Tibial nerve (tissue), 4 donors: ENCODE results near the gene CNOT11. TPM values are rescaled to one million over a fixed set of nuclear protein-coding genes. Genes with fewer than 3 reads are reported as not detected.
A peak's percentile ranks its signal among the peaks of the same experiment; 100 is the strongest.

Source experiments
- DNase-seq, 2 donors: peaks; one replicate each; pipeline ENCODE4 v3.0.0-alpha.2; 2019; ENCODE audit warnings: low spot score in 2 of 2
- H3K27ac ChIP-seq, 4 donors: fragments of 200-600 bp; sonication (generic) in 3 of 4; one replicate each; pipeline ENCODE4 v1.5.1; 2017 to 2019; ENCODE audit warnings: mild to moderate bottlenecking in 1 of 4
- H3K27me3 ChIP-seq, 2 donors: fragments of 200-600 bp; sonication (generic) in 1 of 2; one replicate each; pipeline versions ENCODE4 v1.5.1 to v1.6.0; 2017 to 2019
- H3K36me3 ChIP-seq, 3 donors: fragments of 200-600 bp; sonication (generic); one replicate each; pipeline ENCODE4 v1.5.1; 2018 to 2019
- H3K4me1 ChIP-seq, 4 donors: fragments of 200-600 bp; sonication (generic) in 3 of 4; one replicate each; pipeline ENCODE4 v1.5.1; 2017 to 2019
- H3K4me3 ChIP-seq, 4 donors: fragments of 200-600 bp; sonication (generic) in 3 of 4; one replicate each; pipeline ENCODE4 v1.5.1; 2017 to 2019; ENCODE audit warnings: mild to moderate bottlenecking in 1 of 4, moderate library complexity in 1 of 4
- H3K9me3 ChIP-seq, 4 donors: fragments of 200-600 bp; sonication (generic) in 3 of 4; one replicate each; pipeline ENCODE4 v1.5.1; 2017 to 2019
- EP300 ChIP-seq, 2 donors: sonication (generic); formaldehyde crosslinking; IDR thresholded peaks; one replicate each; pipeline ENCODE4 v1.6.1; 2017; ENCODE audit warnings: antibody characterized with exemption in 2 of 2, mild to moderate bottlenecking in 1 of 2
- POLR2A ChIP-seq, 2 donors: fragments of 450-650 bp; IDR thresholded peaks; one replicate each; pipeline ENCODE4 v1.6.1; 2017; ENCODE audit warnings: antibody characterized with exemption in 2 of 2, mild to moderate bottlenecking in 2 of 2, moderate library complexity in 2 of 2
- WGBS, 2 donors: methylation state at CpG; one replicate each; pipeline ENCODE4 v1.1.5; 2018; 5-methylcytosine and 5-hydroxymethylcytosine counted together
- total RNA-seq, 4 donors: library from RNA; depleted of rRNA; stranded (reverse); fragments of >200 nt; gene quantifications; one replicate each; pipeline ENCODE4 v1.1.0, GENCODE V29; 2016
- TF ChIP-seq, protein P1 (sequence below), 5 experiments: fragments of 200-600 bp in 3 of 5; fragments of 450-650 bp in 2 of 5; sonication (generic) in 3 of 5; IDR thresholded peaks; one replicate each; pipeline ENCODE4 v1.5.1; 2016 to 2019; ENCODE audit warnings: antibody characterized with exemption in 5 of 5, mild to moderate bottlenecking in 3 of 5, moderate library complexity in 2 of 5

Gene CNOT11
- 10 to 100 TPM; 17.5 to 29.9 (median 19.6) TPM for total RNA-seq

DNA sequence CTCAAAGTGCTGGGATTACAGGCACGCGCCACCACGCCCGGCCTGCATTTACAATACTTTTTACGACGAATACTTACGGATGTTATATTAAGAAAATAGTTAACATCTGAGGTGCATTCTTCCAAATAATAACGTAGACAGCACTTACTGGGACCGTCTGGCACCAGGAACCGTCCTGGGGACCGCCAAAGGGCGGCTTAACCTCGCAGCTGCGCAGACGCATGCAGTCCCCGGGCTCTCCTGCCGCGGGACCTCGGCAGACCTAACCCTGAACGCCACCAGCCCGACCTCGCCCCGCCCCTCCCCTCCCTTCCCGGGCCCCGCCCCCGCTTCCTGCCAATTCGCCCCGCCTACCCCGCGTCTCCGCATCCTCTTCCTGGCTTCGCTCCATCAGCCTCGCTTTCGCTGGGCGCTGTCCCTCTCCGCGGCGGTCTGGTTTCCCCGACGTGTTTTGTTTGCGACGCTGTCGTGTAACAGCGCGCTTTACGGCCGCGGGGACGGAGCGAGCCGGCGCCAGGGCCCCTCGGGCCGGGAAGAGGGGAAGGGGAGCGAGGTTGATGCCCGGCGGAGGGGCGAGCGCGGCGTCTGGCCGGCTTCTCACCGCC, at the start of gene CNOT11:
CNOT11 (plus strand) TSS at position 479 of the 605 bp plus-strand sequence; CDS start at position 558, 79 bp downstream.
- DNase-seq = peak; percentile 99 to 100
- no peaks in the 10 kb centered on the region for H3K27me3 ChIP-seq
- no peaks in the 10 kb centered on the region for H3K9me3 ChIP-seq
- TF ChIP-seq EP300 (IDR thresholded peaks at IDR 0.05) (peak in 1 of 2 donors; percentile 95), POLR2A (IDR thresholded peaks at IDR 0.05) (peak; percentile 40 to 66)
- TF ChIP-seq, protein P1, sequence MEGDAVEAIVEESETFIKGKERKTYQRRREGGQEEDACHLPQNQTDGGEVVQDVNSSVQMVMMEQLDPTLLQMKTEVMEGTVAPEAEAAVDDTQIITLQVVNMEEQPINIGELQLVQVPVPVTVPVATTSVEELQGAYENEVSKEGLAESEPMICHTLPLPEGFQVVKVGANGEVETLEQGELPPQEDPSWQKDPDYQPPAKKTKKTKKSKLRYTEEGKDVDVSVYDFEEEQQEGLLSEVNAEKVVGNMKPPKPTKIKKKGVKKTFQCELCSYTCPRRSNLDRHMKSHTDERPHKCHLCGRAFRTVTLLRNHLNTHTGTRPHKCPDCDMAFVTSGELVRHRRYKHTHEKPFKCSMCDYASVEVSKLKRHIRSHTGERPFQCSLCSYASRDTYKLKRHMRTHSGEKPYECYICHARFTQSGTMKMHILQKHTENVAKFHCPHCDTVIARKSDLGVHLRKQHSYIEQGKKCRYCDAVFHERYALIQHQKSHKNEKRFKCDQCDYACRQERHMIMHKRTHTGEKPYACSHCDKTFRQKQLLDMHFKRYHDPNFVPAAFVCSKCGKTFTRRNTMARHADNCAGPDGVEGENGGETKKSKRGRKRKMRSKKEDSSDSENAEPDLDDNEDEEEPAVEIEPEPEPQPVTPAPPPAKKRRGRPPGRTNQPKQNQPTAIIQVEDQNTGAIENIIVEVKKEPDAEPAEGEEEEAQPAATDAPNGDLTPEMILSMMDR (IDR thresholded peaks at IDR 0.05) = peak in 1 of 5 experiments; percentile 22
- H3K4me3 ChIP-seq = peak within 1 kb of the TSS; percentile 61 to 100 (median 98)
- peaks cover 7 to 39% (median 21%) of the 10 kb centered on the region in 4 donors for H3K4me1 ChIP-seq
- H3K27ac ChIP-seq = peak within 1 kb of the TSS; percentile 80 to 95 (median 91)
- WGBS, 2 donors = 1% methylated on average over 27 to 55 of the region's 63 CpGs
- peaks cover 0 to 7% (median 0%) of the 10 kb centered on the region in 3 donors for H3K36me3 ChIP-seq

DNA sequence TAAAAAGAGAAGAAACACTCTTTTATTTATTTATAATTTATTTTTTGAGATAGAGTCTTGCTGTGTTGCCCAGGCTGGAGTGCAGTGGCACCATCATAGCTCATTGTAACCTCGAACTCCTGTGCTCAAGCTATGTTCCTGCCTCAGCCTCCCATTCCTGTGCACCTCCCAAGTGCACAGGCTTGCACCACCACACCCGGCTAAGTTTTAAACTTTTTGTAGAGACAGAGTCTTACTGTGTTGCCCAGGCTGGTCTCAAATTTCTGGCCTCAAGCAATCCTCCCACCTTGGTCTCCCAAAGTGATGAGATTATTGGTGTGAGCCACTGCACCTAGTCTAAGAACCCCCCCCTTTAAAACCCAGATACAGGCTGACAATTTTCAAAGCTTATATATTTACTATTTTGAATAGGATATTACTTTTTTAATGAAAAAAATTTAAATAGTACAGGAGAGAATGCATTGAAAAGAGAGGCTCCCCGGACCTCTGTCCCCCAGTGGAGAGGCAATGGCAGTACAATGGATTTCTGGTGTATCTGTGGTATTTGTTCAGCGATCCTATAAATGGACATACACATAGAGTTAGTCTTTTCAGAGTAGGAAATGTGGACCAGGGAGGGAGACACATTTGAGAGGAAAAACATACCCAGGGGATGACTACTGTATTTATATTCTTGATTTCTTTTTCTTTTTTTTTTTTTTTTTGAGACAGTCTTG, 48.1 kb upstream of the CNOT11 start:
- H3K4me1 ChIP-seq = peaks cover 0 to 7% (median 0%) of the 10 kb centered on the region in 4 donors
- 86% methylated on average over 4 of the region's 4 CpGs for WGBS, 2 donors
- TF ChIP-seq, protein P1 (IDR thresholded peaks at IDR 0.05) = no peak
- no peak for TF ChIP-seq EP300 (IDR thresholded peaks at IDR 0.05)
- TF ChIP-seq POLR2A (IDR thresholded peaks at IDR 0.05) = no peak
- no peak for DNase-seq
- no peaks in the 10 kb centered on the region for H3K27me3 ChIP-seq
- H3K9me3 ChIP-seq = peaks cover 0 to 7% (median 0%) of the 10 kb centered on the region in 4 donors
- H3K4me3 ChIP-seq = no peak overlapping the region
- no peak overlapping the region for H3K27ac ChIP-seq
- no peaks in the 10 kb centered on the region for H3K36me3 ChIP-seq

DNA sequence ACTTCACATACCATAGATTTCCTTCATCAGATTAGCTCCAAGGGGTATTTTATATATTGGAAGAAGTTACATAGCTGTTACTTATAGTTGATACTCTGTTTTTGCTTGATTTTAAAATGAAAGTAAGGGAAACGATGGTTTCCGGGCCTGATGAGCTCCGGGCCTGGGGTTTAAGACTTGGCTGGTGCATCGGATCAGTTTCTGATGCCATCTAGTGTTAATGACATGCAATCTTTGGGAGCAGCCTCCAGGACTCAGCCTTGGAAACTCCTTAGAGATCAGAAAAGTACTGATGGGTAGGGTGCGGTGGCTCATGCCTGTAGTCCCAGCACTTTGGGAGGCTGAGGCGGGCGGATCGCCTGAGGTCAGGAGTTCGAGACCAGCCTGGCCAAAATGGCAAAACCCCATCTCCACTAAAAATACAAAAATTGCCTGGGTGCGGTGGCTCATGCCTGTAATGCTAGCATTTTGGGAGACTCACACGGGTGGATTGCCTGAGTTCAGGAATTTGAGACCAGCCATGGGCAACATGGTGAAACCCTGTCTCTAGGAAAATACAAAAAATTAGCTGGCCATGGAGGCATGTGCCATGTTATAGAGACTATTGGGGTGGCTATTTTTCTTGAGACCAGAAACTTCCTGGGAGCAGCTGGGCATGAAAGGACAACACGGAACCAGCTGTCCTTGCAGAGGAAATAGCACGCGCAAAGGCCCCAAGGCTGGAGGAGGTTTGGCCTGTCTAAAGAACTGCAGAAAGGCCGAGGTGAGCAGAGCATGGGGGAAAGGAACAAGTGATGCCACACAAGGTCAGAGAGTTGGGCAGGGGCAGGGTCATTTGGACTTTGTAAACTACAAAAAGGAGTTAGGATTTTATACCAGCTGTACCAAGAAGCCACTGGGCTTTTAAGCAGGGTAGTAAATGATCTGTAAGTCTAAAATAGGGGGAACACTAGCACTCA, 46.9 kb upstream of the CNOT11 start:
- Histone ChIP-seq H3K4me1 (peaks cover 0 to 7% (median 0%) of the 10 kb centered on the region in 4 donors), H3K36me3 (no peaks in the 10 kb centered on the region), H3K4me3 (peak overlapping the region in 1 of 4 donors; percentile 21), H3K9me3 (peaks cover 0 to 18% (median 3%) of the 10 kb centered on the region in 4 donors), H3K27ac (peak overlapping the region in 3 of 4 donors; percentile 30 to 51 (median 44)), H3K27me3 (no peaks in the 10 kb centered on the region)
- 41 to 44% methylated on average over 15 of the region's 15 CpGs for WGBS, 2 donors
- no peak for TF ChIP-seq POLR2A (IDR thresholded peaks at IDR 0.05)
- TF ChIP-seq, protein P1 (IDR thresholded peaks at IDR 0.05) = peak; percentile 37 to 67 (median 51)
- DNase-seq = peak; percentile 20 to 49

DNA sequence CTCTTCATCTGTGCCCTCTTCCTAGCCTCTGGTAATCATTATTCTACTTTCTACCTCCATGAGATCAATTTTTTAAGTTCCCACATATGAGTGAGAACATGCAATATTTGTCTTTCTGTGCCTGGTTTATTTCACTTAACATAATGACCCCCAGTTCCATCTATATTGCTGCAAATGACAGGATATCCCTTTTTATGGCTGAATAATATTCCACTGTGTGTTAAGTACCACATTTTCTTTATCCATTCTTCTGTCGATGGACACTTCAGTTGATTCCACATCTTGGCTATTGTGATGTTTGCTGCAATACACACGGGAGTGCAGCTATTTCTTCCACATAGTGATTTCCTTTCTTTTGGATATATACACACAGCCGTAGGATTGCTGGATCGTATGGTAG, 43.9 kb upstream of the CNOT11 start:
- no peak overlapping the region for H3K27ac ChIP-seq
- no peak for DNase-seq
- H3K36me3 ChIP-seq = no peaks in the 10 kb centered on the region
- H3K4me3 ChIP-seq = no peak overlapping the region
- peaks cover 0 to 7% (median 0%) of the 10 kb centered on the region in 4 donors for H3K4me1 ChIP-seq
- WGBS, 2 donors = 69 to 70% methylated on average over 4 of the region's 4 CpGs
- H3K27me3 ChIP-seq = no peaks in the 10 kb centered on the region
- peaks cover 0 to 18% (median 3%) of the 10 kb centered on the region in 4 donors for H3K9me3 ChIP-seq
- no peak for TF ChIP-seq EP300 (IDR thresholded peaks at IDR 0.05)
- TF ChIP-seq POLR2A (IDR thresholded peaks at IDR 0.05) = no peak
- TF ChIP-seq, protein P1 (IDR thresholded peaks at IDR 0.05) = no peak
